GM12864 (cell line): Measurements from ENCODE around the gene SLC35F4.

Source experiments
- DNase-seq: peaks from one replicate; pipeline ENCODE4 v3.0.0-alpha.2; 2011; ENCODE audit warnings: low read depth
- H3K4me3 ChIP-seq: 2 replicates; pipeline ENCODE4 v1.5.1; 2011; ENCODE audit warnings: mild to moderate bottlenecking, low read depth, low read length, control low read depth
- TF ChIP-seq, protein P1 (sequence below): IDR thresholded peaks from 2 replicates; pipeline ENCODE4 v1.5.1; 2011; ENCODE audit warnings: low read depth, mild to moderate bottlenecking, moderate library complexity, low read length, control low read depth, inconsistent platforms; ENCODE audit errors: missing control alignments

The SLC35F4 gene

DNA sequence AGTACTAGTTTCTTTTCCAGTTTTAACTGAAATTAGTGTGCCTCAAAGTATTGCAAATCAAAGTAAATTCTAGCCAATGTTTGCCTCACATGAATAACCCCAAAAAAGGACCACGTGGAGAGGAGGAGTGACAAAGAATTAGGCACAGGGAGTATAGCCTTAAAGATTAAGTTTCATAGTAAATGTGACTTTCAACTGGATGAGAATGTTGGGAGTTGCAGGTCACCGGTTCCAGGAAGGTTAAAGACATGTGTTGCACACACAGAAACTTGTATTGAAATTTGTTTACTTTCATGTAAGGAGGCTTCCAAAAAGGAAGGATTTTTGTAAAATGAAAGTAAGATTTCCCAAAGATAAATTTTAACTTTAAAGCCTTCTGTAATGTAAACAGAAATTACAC lies 283.1 kb downstream of the SLC35F4 start:
- TF ChIP-seq, protein P1, sequence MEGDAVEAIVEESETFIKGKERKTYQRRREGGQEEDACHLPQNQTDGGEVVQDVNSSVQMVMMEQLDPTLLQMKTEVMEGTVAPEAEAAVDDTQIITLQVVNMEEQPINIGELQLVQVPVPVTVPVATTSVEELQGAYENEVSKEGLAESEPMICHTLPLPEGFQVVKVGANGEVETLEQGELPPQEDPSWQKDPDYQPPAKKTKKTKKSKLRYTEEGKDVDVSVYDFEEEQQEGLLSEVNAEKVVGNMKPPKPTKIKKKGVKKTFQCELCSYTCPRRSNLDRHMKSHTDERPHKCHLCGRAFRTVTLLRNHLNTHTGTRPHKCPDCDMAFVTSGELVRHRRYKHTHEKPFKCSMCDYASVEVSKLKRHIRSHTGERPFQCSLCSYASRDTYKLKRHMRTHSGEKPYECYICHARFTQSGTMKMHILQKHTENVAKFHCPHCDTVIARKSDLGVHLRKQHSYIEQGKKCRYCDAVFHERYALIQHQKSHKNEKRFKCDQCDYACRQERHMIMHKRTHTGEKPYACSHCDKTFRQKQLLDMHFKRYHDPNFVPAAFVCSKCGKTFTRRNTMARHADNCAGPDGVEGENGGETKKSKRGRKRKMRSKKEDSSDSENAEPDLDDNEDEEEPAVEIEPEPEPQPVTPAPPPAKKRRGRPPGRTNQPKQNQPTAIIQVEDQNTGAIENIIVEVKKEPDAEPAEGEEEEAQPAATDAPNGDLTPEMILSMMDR: no peak
- no peak for DNase-seq
- no peak overlapping the region for H3K4me3 ChIP-seq

- TF ChIP-seq, protein P1: no peak
- DNase-seq: no peak
- no peak overlapping the region for H3K4me3 ChIP-seq
Observed at GRCh38 chr14:57578801-57579200, 287.1 kb downstream of the SLC35F4 start.

- DNase-seq: no peak
- TF ChIP-seq, protein P1: no peak
- H3K4me3 ChIP-seq: no peak overlapping the region
Observed at GRCh38 chr14:57576498-57576897, 289.4 kb downstream of the SLC35F4 start.

DNA sequence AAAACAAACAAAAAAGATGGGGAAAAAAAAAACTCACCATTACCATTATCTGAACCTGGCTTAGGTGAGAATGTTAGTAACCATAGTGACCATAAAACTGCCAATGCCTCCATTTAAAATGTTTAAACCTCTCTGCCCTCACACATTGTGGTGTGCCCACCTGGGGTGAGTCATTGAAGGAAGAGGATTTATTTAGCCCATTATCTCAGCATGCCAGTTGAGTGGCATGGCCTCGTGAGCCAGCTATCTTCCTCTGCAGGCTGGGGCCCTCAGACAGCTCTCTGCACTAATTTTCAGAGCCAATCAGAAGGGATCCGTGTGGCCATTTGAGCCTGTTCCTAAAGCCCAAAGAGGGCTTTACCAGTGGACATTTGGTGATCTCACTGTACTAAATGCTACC lies 290.4 kb downstream of the SLC35F4 start:
- H3K4me3 ChIP-seq: no peak overlapping the region
- TF ChIP-seq, protein P1: no peak
- DNase-seq: no peak

GRCh38 chr14:57574617-57575288 lies 291.1 kb downstream of the SLC35F4 start:
- no peak overlapping the region for H3K4me3 ChIP-seq
- TF ChIP-seq, protein P1: no peak
- DNase-seq: no peak

DNA sequence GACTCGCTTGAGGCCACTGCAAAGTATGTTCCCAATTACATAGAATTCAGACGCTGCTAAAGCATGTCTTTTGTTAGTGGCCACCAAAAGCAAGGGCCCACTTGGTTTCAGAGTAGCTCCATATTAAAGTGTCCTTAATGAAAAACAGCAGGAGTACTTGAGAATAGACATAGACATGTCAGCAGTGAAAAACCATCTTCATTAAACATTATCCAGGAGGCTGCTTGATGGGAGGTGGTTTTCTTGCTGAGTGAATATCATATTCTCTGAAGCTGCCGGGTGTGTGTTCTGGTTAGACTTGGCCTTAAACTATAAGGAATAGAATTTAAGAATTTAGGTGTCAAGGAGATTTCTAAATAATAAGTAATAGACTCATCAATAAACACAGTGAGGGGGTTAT lies 292.7 kb downstream of the SLC35F4 start:
- DNase-seq: no peak
- H3K4me3 ChIP-seq: no peak overlapping the region
- TF ChIP-seq, protein P1: no peak

DNA sequence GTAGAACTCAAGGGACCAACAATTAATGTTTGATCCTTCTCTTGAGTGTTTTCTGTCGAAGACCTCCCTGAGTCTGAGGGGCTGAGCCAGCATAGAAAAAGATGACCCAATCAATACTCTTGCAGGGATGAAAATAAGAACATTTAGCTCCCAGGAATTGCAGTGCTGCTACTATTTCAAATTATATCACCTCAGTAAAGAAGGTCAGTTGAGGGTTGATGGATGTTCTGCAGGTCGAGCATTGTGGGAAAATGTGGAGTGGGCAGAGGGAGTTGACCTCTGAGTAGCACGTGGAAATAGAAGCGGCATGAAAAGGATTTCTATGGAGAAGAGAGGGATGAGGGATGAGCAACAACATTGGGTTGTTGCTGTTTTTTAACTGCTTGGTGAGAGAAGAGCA lies 297.3 kb downstream of the SLC35F4 start:
- DNase-seq: no peak
- TF ChIP-seq, protein P1: no peak
- no peak overlapping the region for H3K4me3 ChIP-seq
